WTC11 (cell line): ENCODE measurements around the gene PKP4. TPM values are rescaled to one million over a fixed set of nuclear protein-coding genes. Genes with fewer than 3 reads are reported as not detected.
A peak's percentile ranks its signal among the peaks of the same experiment; 100 is the strongest.

ENCODE experiments used
- ATAC-seq: fragments of 200-7000 bp; cut with Tn5 transposase; 2 replicates; pipeline ENCODE4 v1.10.0; 2021; ENCODE audit warnings: mild to moderate bottlenecking, moderate library complexity
- CTCF ChIA-PET: fragments of 300-600 bp; sonication (Branson Sonifier 250); formaldehyde crosslinking; loops from one replicate; lab custom pipeline; 2021; ENCODE audit warnings: antibody characterized with exemption; lab: Charles Lee
- POLR2A ChIA-PET: fragments of 350-600 bp; sonication (Branson Sonifier 250); formaldehyde crosslinking; loops from one replicate; lab custom pipeline; 2021; ENCODE audit warnings: antibody characterized with exemption; lab: Charles Lee
- DNase-seq: peaks from one replicate; pipeline ENCODE4 v3.0.0; 2021; ENCODE audit warnings: low spot score
- H3K27ac Mint-ChIP-seq: 2 replicates; pipeline ENCODE4 v1.8.0; 2021; ENCODE audit warnings: mixed read lengths
- H3K27me3 Mint-ChIP-seq: 2 replicates; pipeline ENCODE4 v1.8.0; 2021; ENCODE audit warnings: low read depth, mild to moderate bottlenecking, moderate library complexity, mixed read lengths
- H3K36me3 Mint-ChIP-seq: 2 replicates; pipeline ENCODE4 v1.8.0; 2021; ENCODE audit warnings: mixed read lengths
- H3K4me1 Mint-ChIP-seq: 2 replicates; pipeline ENCODE4 v1.8.0; 2022; ENCODE audit warnings: mixed read lengths
- H3K4me3 Mint-ChIP-seq: 2 replicates; pipeline ENCODE4 v1.8.0; 2021; ENCODE audit warnings: mild to moderate bottlenecking, moderate library complexity, mixed read lengths
- H3K9me3 Mint-ChIP-seq: 2 replicates; pipeline ENCODE4 v1.8.0; 2021; ENCODE audit warnings: mixed read lengths
- GRHL2 ChIP-seq: fragments of 250-450 bp; sonication (Bioruptor Pico); IDR thresholded peaks from 2 replicates; pipeline ENCODE4 v1.8.0; 2022; ENCODE audit warnings: mild to moderate bottlenecking, moderate library complexity; ENCODE audit not compliant: insufficient replicate concordance, severe bottlenecking
- MYBL2 ChIP-seq: sonication (generic); formaldehyde crosslinking; IDR thresholded peaks from 2 replicates; pipeline ENCODE4 v1.8.1; 2023; ENCODE audit warnings: mild to moderate bottlenecking, moderate library complexity, missing genetic modification reagents
- OVOL2 ChIP-seq: fragments of 250-450 bp; sonication (Bioruptor Pico); IDR thresholded peaks from 2 replicates; pipeline ENCODE4 v1.9.0; 2021; ENCODE audit warnings: mild to moderate bottlenecking, borderline replicate concordance
- TP53 ChIP-seq: sonication (generic); formaldehyde crosslinking; IDR thresholded peaks from 2 replicates; pipeline ENCODE4 v1.8.1; 2023; ENCODE audit warnings: mild to moderate bottlenecking, missing genetic modification reagents
- ZNF532 ChIP-seq: fragments of 250-450 bp; sonication (Bioruptor Pico); IDR thresholded peaks from 2 replicates; pipeline ENCODE4 v1.9.0; 2021; ENCODE audit warnings: mild to moderate bottlenecking, borderline replicate concordance
- total RNA-seq: library from RNA; stranded (reverse); gene quantifications from 3 replicates; pipeline ENCODE4 v1.2.3, GENCODE V29; 2021
- TF ChIP-seq, protein P1 (sequence below): fragments of 250-450 bp; sonication (Bioruptor Pico); conservative IDR thresholded peaks from 2 replicates; pipeline ENCODE4 v1.9.0; 2021; ENCODE audit warnings: mild to moderate bottlenecking
- TF ChIP-seq, protein P2 (sequence below): sonication (generic); formaldehyde crosslinking; IDR thresholded peaks from 2 replicates; pipeline ENCODE4 v1.8.1; 2023; ENCODE audit warnings: mild to moderate bottlenecking, missing genetic modification reagents, moderate library complexity

Gene PKP4
- total RNA-seq, 1 experiment from 2014 or later: 78.9 TPM

DNA sequence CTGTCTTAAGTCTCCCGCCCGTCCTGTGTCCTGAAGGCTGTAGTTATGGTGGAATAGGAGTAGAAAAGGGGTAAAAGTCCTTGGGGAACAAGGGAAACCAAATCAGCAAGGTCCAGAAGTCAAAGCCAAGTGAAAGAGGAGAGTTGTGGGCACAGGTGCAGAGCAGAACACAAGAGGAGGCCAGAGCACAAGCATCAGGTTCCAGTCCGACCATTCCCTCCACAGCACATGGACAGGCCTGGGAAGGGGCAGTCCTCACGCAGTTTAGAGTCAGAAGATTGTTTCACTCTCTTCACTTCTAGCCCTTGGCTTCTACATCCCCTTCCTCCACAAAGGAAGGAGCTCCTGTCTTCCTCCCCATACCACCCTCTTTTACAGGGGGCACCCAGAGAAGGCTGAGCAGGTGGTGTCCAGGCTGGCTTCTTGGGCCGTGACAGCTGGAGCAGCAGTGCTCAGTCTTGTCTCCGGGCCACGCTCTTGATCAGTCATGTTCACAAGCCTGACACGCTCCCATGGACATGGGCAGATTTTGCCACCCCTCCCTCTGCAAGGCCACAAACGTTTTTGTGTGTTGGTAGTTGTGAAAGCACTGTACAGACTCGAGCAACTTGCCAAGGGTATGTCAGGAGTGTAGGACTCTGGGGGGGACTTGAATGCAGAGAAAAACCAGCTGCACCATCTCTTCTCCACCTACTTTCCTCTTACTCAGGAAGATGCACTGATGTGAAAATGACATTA is 199.9 kb downstream of the PKP4 start:
- no peak overlapping the region for H3K4me3 Mint-ChIP-seq
- ATAC-seq (no peak), DNase-seq (no peak)
- TF ChIP-seq, protein P1, sequence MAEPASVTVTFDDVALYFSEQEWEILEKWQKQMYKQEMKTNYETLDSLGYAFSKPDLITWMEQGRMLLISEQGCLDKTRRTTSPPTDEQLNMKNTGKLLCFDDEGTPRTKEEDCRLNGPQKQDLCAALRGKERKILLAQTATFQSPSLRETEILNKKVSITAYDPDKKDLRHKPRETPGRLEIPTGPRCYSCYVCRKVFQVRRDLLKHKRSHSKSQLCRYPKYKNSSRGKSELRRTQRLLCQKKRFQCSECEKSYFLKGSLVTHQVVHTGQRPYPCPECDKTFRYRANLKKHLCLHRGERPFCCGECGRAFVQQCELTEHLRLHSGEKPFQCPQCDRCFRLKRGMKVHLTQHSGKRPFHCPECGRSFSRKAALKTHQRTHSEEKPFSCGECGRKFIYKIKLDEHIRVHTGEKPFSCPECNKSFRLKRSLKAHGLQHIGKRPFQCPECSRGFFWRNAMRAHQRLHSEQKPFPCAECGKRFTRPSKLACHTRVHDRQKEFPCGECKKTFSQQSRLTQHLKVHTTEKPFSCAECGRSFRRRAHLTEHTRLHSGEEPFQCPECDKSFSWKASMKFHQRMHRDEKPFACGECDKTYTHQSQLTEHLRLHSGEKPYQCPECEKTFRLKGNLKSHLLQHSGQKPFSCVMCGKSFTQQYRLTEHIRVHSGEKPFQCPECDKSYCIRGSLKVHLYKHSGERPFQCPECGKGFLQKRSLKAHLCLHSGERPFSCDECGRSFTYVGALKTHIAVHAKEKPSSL (CRISPR knock-in tag): no peak
- TF ChIP-seq, protein P2, sequence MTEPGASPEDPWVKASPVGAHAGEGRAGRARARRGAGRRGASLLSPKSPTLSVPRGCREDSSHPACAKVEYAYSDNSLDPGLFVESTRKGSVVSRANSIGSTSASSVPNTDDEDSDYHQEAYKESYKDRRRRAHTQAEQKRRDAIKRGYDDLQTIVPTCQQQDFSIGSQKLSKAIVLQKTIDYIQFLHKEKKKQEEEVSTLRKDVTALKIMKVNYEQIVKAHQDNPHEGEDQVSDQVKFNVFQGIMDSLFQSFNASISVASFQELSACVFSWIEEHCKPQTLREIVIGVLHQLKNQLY: no peak
- TF ChIP-seq MYBL2 (CRISPR knock-in tag) (no peak), GRHL2 (CRISPR knock-in tag) (no peak), ZNF532 (no peak), TP53 (no peak)
- peaks cover 7% of the 10 kb centered on the region for H3K36me3 Mint-ChIP-seq
- H3K27ac Mint-ChIP-seq: no peak overlapping the region; the same call in 1 of the 2 replicates
- POLR2A ChIA-PET: no interaction called here
- CTCF ChIA-PET: no interaction called here
- no peaks in the 10 kb centered on the region for H3K4me1 Mint-ChIP-seq
- no peaks in the 10 kb centered on the region for H3K27me3 Mint-ChIP-seq
- H3K9me3 Mint-ChIP-seq: no peaks in the 10 kb centered on the region

- H3K36me3 Mint-ChIP-seq: peaks cover 7% of the 10 kb centered on the region
- H3K4me1 Mint-ChIP-seq: no peaks in the 10 kb centered on the region
- ATAC-seq (no peak), DNase-seq (no peak)
- CTCF ChIA-PET: interaction anchor here (2.2 kb wide), 1 partner anchor 87 kb away, joined by 9 read pairs; no protein-coding TSS in a partner anchor
- no peaks in the 10 kb centered on the region for H3K9me3 Mint-ChIP-seq
- H3K4me3 Mint-ChIP-seq: no peak overlapping the region
- no peaks in the 10 kb centered on the region for H3K27me3 Mint-ChIP-seq
- H3K27ac Mint-ChIP-seq: no peak overlapping the region
- no peak for TF ChIP-seq OVOL2
- TF ChIP-seq, all 79 proteins: peak for 0
- POLR2A ChIA-PET: no interaction called here
Measured at GRCh38 chr2:158658396-158658795, 201.6 kb downstream of the PKP4 start.

GRCh38 chr2:158659483-158659882 is 202.7 kb downstream of the PKP4 start:
- Mint-ChIP-seq H3K27ac (0 out of 2 replicates have a peak overlapping the region, but pooled peaks have one; percentile 6), H3K4me1 (no peaks in the 10 kb centered on the region), H3K4me3 (no peak overlapping the region), H3K9me3 (no peaks in the 10 kb centered on the region), H3K27me3 (no peaks in the 10 kb centered on the region), H3K36me3 (peaks cover 10% of the 10 kb centered on the region)
- TF ChIP-seq ZNF532: no peak
- ATAC-seq (no peak), DNase-seq (no peak)
- CTCF ChIA-PET: interaction anchor here (0.9 to 2.2 kb wide), 3 partner anchors 86 to 635 kb away, joined by 3 to 9 read pairs (median 5); no protein-coding TSS in a partner anchor
- POLR2A ChIA-PET: no interaction called here
